ENCODE data around the gene LOXL1. TPM values are rescaled to one million over a fixed set of nuclear protein-coding genes. Genes with fewer than 3 reads are reported as not detected.

LOXL1 gene
- polyA plus RNA-seq, 1 of the 3 experiments (the other 2 are of a cell fraction), result 50.3 TPM

DNA sequence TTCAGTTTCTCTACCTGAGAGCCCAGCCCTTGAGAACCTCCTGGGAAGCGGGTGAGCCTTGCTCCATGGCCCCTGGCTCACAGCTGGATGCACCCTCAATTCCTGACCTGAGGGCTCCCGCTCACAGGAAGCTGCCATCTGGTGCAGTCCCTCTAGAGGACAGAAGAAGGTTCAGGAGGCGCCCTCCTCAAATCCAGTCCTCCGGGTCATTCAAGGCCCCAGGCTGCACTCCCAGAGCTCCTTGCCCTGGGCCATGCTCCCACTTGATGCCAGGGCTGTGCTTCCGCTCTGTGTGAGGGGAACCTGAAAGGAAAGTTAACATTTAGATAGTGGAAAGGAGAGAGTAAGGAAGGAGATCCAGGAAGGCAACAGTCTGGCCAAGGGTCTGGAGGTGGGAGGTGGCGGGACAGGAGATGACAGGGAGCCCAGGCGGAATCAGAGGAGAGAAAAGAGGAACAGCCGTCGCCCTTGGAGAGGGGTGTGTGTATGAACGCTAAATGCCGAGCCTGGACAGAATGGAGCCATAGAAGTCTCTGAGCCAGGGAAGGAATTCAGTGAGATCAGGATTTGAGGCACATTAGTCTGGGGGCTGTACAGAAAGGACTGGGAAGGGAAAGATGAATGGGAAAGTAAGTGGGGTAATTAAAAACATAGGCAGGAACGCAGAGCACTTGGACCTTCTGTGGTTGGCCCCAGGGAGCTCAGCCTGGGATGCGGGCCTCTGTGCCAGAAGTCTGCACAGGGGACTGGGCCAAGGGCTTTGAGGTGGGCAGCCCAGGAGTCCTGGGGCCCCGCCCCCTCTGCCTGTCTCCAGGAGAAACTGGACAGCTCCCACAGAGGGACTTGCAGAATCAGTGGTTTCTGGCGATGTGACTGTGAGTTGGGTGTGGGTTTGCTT, 26.8 kb upstream of the LOXL1 start:
- Histone ChIP-seq H3K79me2 (ENCODE audit: insufficient read depth) (no peaks in the 10 kb centered on the region), H3K9ac (no peak overlapping the region), H3K27ac (ENCODE audit: low read depth in 2 of 2, low read length in 1 of 2) (peak overlapping the region in 1 of 2 experiments; percentile 33; a peak in 1 of 4 replicates), H3K27me3 (ENCODE audit: insufficient read depth) (no peaks in the 10 kb centered on the region), H3K4me2 (peak overlapping the region; percentile 58), H3F3A (replicated peaks; ENCODE audit: insufficient read depth) (peaks cover 4% of the 10 kb centered on the region), H3K9me2 (no peaks in the 10 kb centered on the region), H3K4me1 (ENCODE audit: control insufficient read depth in 1 of 2, insufficient read depth in 2 of 2, low read depth in 1 of 2, low read length in 1 of 2) (peaks cover 19 to 28% of the 10 kb centered on the region in 2 experiments; a peak in 3 of 4 replicates), H3K36me3 (replicated peaks in 1 of 2; ENCODE audit: control insufficient read depth in 1 of 2, insufficient read depth in 2 of 2, low read length in 1 of 2) (no peaks in the 10 kb centered on the region), H3K9me3 (no peaks in the 10 kb centered on the region), H3K4me3 (ENCODE audit: low read depth in 2 of 2, low read length in 1 of 2) (no peak overlapping the region), H2AFZ (ENCODE audit: low read depth) (no peak overlapping the region), H4K20me1 (ENCODE audit: insufficient read depth) (no peaks in the 10 kb centered on the region)
- peak; percentile 37 for DNase-seq
- CTCF ChIA-PET, result interaction anchor here (0.6 to 13.4 kb wide), 12 partner anchors 9 to 475 kb away, joined by 3 to 148 read pairs (median 3); partner anchors contain the start of gene TBC1D21
- 85% methylated on average over 12 of the region's 15 CpGs for WGBS (ENCODE audit: low lambda C conversion rate)
- TF ChIP-seq REST (IDR thresholded peaks at IDR 0.05; ENCODE audit: low read depth, low read length) (peak; percentile 87), GATA2 (CRISPR knock-in tag; IDR thresholded peaks at IDR 0.05) (no peak), FOXM1 (IDR thresholded peaks at IDR 0.05; ENCODE audit: low read depth) (no peak)
- POLR2A ChIA-PET, result no interaction called here

DNA sequence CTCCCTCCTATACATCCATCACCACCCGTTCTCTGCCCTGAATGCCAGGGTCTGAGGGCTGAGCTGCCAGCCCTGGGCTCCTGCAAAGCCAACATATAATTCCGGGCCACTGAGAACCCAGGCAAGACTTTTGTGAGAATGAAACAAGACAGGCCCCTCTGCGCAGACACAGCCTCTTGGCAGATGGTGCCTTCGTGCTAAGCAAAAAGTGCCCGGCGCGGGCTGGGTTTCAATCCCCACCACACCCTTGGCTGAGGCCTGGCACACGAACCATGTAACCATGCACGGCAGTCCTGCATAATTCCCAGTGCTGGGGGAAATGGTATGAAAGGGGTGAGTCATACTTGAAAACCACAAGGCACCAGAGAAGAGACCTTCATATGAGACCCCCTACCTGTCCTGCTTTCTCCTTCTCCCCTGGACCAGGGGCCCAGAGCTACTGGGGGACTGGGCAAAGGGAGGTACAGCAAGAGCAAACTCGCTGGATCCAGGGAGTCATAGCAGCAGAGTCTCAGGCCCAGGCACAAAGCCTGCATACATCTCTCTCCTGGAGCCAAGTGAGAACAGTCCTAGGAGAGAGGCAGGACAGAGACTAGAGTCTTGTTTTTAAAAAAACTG, 26.1 kb upstream of the LOXL1 start:
- H3K9me3 ChIP-seq, result no peaks in the 10 kb centered on the region
- peaks cover 4% of the 10 kb centered on the region for H3F3A ChIP-seq (replicated peaks; ENCODE audit: insufficient read depth)
- peak overlapping the region; percentile 58 for H3K4me2 ChIP-seq
- no peaks in the 10 kb centered on the region for H3K27me3 ChIP-seq (ENCODE audit: insufficient read depth)
- H2AFZ ChIP-seq (ENCODE audit: low read depth), result no peak overlapping the region
- H3K4me3 ChIP-seq (ENCODE audit: low read depth in 2 of 2, low read length in 1 of 2), result no peak overlapping the region
- no peaks in the 10 kb centered on the region for H4K20me1 ChIP-seq (ENCODE audit: insufficient read depth)
- no peaks in the 10 kb centered on the region for H3K79me2 ChIP-seq (ENCODE audit: insufficient read depth)
- TF ChIP-seq MAX (IDR thresholded peaks at IDR 0.05; ENCODE audit: low read depth), result 0 out of 2 replicates have a peak, but pooled peaks have one; percentile 34
- TF ChIP-seq MEF2A (IDR thresholded peaks at IDR 0.05; ENCODE audit: borderline replicate concordance, low read depth), result no peak
- TF ChIP-seq EP300 (IDR thresholded peaks at IDR 0.05; ENCODE audit: borderline replicate concordance in 1 of 2, low read depth in 1 of 2, low read length in 1 of 2), result no peak
- no peak for TF ChIP-seq CHD2 (IDR thresholded peaks at IDR 0.05; ENCODE audit: low read length, partially characterized antibody)
- TF ChIP-seq FOXM1 (IDR thresholded peaks at IDR 0.05; ENCODE audit: low read depth), result no peak
- TF ChIP-seq FOSL2 (IDR thresholded peaks at IDR 0.05; ENCODE audit: borderline replicate concordance, low read depth), result peak; percentile 65
- TF ChIP-seq GATA2 (CRISPR knock-in tag; IDR thresholded peaks at IDR 0.05), result no peak
- TF ChIP-seq RFX5 (IDR thresholded peaks at IDR 0.05; ENCODE audit: low read length), result no peak
- 0 out of 2 replicates have a peak, but pooled peaks have one; percentile 9 for TF ChIP-seq NFIC (IDR thresholded peaks at IDR 0.05; ENCODE audit: borderline replicate concordance)
- no peak for TF ChIP-seq YY1 (IDR thresholded peaks at IDR 0.05; ENCODE audit: low read depth)
- TF ChIP-seq RAD21 (IDR thresholded peaks at IDR 0.05; ENCODE audit: low read length), result no peak
- 0 out of 2 replicates have a peak, but pooled peaks have one; percentile 7 for TF ChIP-seq PBX3 (IDR thresholded peaks at IDR 0.05)
- H3K36me3 ChIP-seq (replicated peaks in 1 of 2; ENCODE audit: control insufficient read depth in 1 of 2, insufficient read depth in 2 of 2, low read length in 1 of 2), result no peaks in the 10 kb centered on the region
- no peak for DNase-seq
- peaks cover 19 to 28% of the 10 kb centered on the region in 2 experiments; a peak in 3 of 4 replicates for H3K4me1 ChIP-seq (ENCODE audit: control insufficient read depth in 1 of 2, insufficient read depth in 2 of 2, low read depth in 1 of 2, low read length in 1 of 2)
- peak overlapping the region in 1 of 2 experiments; percentile 33; a peak in 2 of 4 replicates for H3K27ac ChIP-seq (ENCODE audit: low read depth in 2 of 2, low read length in 1 of 2)
- ChIA-PET POLR2A (no interaction called here), CTCF (interaction anchor here (0.7 to 13.4 kb wide), 9 partner anchors 11 to 264 kb away, joined by 3 to 148 read pairs (median 3); partner anchors contain the start of gene TBC1D21)
- no peaks in the 10 kb centered on the region for H3K9me2 ChIP-seq
- WGBS (ENCODE audit: low lambda C conversion rate), result 85% methylated on average over 9 of the region's 10 CpGs
- no peak overlapping the region for H3K9ac ChIP-seq
